A673 (cell line): ENCODE measurements around the gene FOXF1. TPM values are rescaled to one million over a fixed set of nuclear protein-coding genes. Genes with fewer than 3 reads are reported as not detected.

Source experiments
- BruUV-seq: library from RNA; stranded (reverse); fragments of 400-500 nt; replicated peaks from 2 replicates; lab custom pipeline; 2021; lab: Mats Ljungman, UMichigan
- CTCF ChIA-PET: fragments of 300-600 bp; sonication (Branson Sonifier 250); formaldehyde crosslinking; loops from one replicate; lab custom pipeline; 2022; ENCODE audit warnings: antibody characterized with exemption; lab: Charles Lee
- POLR2A ChIA-PET: fragments of 300-600 bp; sonication (Branson Sonifier 250); formaldehyde crosslinking; loops from one replicate; lab custom pipeline; 2022; ENCODE audit warnings: antibody characterized with exemption; ENCODE audit not compliant: low non-redundant PET; lab: Charles Lee
- DNase-seq: peaks from one replicate; pipeline ENCODE4 v3.0.0-alpha.2; 2015; ENCODE audit warnings: low spot score
- H3K27ac ChIP-seq: fragments of 200-600 bp; sonication (generic); 2 replicates; pipeline ENCODE4 v1.5.1; 2016; ENCODE audit warnings: mixed run types, low read depth, mild to moderate bottlenecking, mixed read lengths, antibody characterized with exemption, low read length; ENCODE audit not compliant: poor library complexity, severe bottlenecking
- H3K27me3 ChIP-seq: fragments of 200-600 bp; sonication (generic); replicated peaks from 2 replicates; pipeline ENCODE4 v1.6.1; 2017; ENCODE audit warnings: mixed run types, low read depth, mild to moderate bottlenecking, mixed read lengths, antibody characterized with exemption, low read length; ENCODE audit not compliant: insufficient read depth, poor library complexity
- H3K36me3 ChIP-seq: fragments of 200-600 bp; sonication (generic); 2 replicates; pipeline ENCODE4 v1.6.1; 2016; ENCODE audit warnings: mixed run types, mild to moderate bottlenecking, mixed read lengths, antibody characterized with exemption, low read length; ENCODE audit not compliant: insufficient read depth, poor library complexity, severe bottlenecking
- H3K4me1 ChIP-seq: fragments of 200-600 bp; sonication (generic); 2 replicates; pipeline ENCODE4 v1.6.1; 2017; ENCODE audit warnings: mixed run types, mild to moderate bottlenecking, mixed read lengths, antibody characterized with exemption, low read length; ENCODE audit not compliant: insufficient read depth, poor library complexity, severe bottlenecking
- H3K4me3 ChIP-seq: fragments of 200-600 bp; sonication (generic); 2 replicates; pipeline ENCODE4 v1.5.1; 2016; ENCODE audit warnings: low read depth, mixed run types, mild to moderate bottlenecking, mixed read lengths, low read length; ENCODE audit not compliant: poor library complexity, severe bottlenecking
- H3K9me3 ChIP-seq: fragments of 200-600 bp; sonication (generic); 2 replicates; pipeline ENCODE4 v1.6.1; 2016; ENCODE audit warnings: mixed run types, low read depth, mild to moderate bottlenecking, mixed read lengths, antibody characterized with exemption, low read length; ENCODE audit not compliant: poor library complexity, severe bottlenecking
- EZH2 ChIP-seq: fragments of 200-600 bp; sonication (generic); IDR thresholded peaks from 2 replicates; pipeline ENCODE4 v1.6.1; 2017; ENCODE audit warnings: borderline replicate concordance, low read depth, mild to moderate bottlenecking, mixed read lengths, antibody characterized with exemption, low read length; ENCODE audit not compliant: poor library complexity, severe bottlenecking
- intact Hi-C: fragments of 100-400 bp; cut with micrococcal nuclease; formaldehyde crosslinking; loops from one replicate; pipeline ENCODE4 v1.10.0; 2022; ENCODE audit not compliant: unreplicated experiment
- total RNA-seq: library from RNA; stranded (reverse); gene quantifications from 2 replicates; pipeline ENCODE4 v1.2.3, GENCODE V29; 2021
- TF ChIP-seq, protein P1 (sequence below): fragments of 300-800, 200-600 bp; sonication (generic); conservative IDR thresholded peaks from 2 replicates; pipeline ENCODE4 v1.5.1; 2017; ENCODE audit warnings: low read depth, mild to moderate bottlenecking, antibody characterized with exemption, low read length, moderate library complexity, mixed read lengths

Gene FOXF1
- total RNA-seq, 1 experiment from 2014 or later = not detected

DNA sequence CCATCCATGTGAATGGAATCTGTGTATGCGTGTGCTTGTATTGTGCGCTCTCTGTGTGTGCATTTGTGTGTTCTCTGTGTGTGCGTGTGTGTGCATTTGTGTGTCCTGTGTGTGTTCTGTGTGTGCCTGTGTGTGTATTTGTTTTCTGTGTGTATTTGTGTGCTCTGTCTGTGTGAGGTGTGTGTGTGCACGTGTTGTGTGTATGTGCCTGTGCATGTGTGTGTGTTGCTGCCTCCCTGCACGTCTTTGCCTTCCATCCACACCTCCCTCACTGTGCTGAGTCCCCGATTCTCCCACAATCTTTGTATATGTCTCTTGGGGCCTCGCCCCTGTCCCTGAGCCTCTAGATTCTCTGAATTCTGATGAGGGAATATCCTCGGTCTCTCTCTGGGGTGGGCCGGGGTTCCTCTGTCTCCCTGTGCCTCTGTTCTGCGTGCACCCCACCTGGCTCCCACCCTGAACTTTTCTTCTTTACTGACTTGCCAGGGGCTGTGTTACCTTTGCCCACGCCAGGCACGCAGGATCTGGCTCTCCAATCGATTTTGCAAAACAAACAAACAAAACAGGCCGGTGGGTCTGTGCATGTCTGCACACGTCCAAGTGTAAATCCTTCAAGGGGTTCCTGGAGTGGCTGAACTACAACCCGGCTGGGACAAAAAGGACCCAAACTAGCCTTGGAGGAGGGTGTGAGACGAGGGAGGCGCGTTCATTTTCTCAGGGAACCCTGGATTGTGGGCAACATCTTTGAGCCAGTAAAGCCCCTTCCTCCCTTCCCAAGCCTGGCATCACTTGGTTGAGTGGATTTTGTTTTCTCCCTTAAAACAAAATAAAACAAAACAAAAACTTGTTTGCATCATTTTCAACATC lies 8.1 kb upstream of the FOXF1 start:
- BruUV-seq = no TSS peak
- Histone ChIP-seq H3K27ac (no peak overlapping the region), H3K36me3 (no peaks in the 10 kb centered on the region), H3K4me3 (no peak overlapping the region), H3K27me3 (peaks cover 100% of the 10 kb centered on the region), H3K4me1 (no peaks in the 10 kb centered on the region), H3K9me3 (no peaks in the 10 kb centered on the region)
- intact Hi-C loops = no loop called here
- TF ChIP-seq, protein P1, sequence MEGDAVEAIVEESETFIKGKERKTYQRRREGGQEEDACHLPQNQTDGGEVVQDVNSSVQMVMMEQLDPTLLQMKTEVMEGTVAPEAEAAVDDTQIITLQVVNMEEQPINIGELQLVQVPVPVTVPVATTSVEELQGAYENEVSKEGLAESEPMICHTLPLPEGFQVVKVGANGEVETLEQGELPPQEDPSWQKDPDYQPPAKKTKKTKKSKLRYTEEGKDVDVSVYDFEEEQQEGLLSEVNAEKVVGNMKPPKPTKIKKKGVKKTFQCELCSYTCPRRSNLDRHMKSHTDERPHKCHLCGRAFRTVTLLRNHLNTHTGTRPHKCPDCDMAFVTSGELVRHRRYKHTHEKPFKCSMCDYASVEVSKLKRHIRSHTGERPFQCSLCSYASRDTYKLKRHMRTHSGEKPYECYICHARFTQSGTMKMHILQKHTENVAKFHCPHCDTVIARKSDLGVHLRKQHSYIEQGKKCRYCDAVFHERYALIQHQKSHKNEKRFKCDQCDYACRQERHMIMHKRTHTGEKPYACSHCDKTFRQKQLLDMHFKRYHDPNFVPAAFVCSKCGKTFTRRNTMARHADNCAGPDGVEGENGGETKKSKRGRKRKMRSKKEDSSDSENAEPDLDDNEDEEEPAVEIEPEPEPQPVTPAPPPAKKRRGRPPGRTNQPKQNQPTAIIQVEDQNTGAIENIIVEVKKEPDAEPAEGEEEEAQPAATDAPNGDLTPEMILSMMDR = no peak
- TF ChIP-seq EZH2 = peak; percentile 62
- ChIA-PET CTCF (interaction anchor here (1.3 kb wide), 1 partner anchor 16 kb away, joined by 4 read pairs; no protein-coding TSS in a partner anchor), POLR2A (no interaction called here)
- DNase-seq = no peak

DNA sequence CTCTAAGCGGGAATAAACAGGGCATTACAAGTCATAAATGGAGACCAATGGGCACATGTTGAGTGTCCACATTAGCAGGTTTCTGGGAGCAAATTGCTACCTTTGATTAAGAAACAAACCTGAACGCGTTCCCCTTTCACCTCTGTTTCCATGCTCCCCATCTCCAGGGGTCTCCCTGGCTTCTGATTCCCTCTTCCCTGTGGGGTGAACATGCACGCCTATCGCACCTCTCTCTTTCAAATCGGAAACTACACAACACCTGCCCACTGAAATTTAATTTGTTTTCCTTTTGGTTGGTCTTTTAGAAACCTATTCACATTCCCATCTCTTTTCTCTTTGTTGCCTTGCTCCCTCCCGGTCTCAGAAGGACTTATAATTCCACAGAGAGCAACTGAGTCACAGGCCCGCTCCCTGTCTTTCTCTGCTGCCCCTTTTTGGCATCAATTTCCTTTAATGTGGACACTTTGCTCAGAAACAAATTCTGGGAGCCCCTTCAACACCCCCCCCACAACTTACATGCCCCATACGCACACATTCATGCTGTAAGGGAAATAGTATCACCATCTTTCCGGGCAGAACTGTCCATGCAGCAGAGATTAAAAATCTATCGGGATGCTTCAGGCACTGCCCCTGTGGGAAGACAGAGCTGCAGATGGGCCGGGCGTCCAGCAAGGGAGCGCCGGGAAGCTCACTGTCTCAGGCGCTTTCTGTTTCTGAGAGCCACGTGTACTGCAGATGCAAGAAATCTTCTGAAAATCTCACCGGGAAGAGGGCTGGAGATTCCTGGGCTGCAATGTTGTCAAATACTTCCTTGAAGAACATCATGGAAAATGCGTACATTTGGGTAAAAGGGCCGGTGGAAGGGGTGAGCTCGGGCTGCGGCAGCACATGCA lies 7.2 kb upstream of the FOXF1 start:
- intact Hi-C loops = no loop called here
- H3K27me3 ChIP-seq = peaks cover 100% of the 10 kb centered on the region
- TF ChIP-seq, protein P1 = no peak
- peak; percentile 84 for TF ChIP-seq EZH2
- POLR2A ChIA-PET = no interaction called here
- BruUV-seq = no TSS peak
- no peak overlapping the region for H3K4me3 ChIP-seq
- H3K36me3 ChIP-seq = no peaks in the 10 kb centered on the region
- no peaks in the 10 kb centered on the region for H3K9me3 ChIP-seq
- no peak overlapping the region for H3K27ac ChIP-seq
- DNase-seq = no peak
- CTCF ChIA-PET = no interaction called here
- H3K4me1 ChIP-seq = no peaks in the 10 kb centered on the region

- no peaks in the 10 kb centered on the region for H3K36me3 ChIP-seq
- CTCF ChIA-PET = no interaction called here
- no peak for DNase-seq
- no peak overlapping the region for H3K27ac ChIP-seq
- H3K4me1 ChIP-seq = no peaks in the 10 kb centered on the region
- no TSS peak for BruUV-seq
- H3K9me3 ChIP-seq = no peaks in the 10 kb centered on the region
- intact Hi-C loops = no loop called here
- TF ChIP-seq, protein P1 = no peak
- no peak for TF ChIP-seq EZH2
- H3K4me3 ChIP-seq = no peak overlapping the region
- POLR2A ChIA-PET = no interaction called here
- peaks cover 100% of the 10 kb centered on the region for H3K27me3 ChIP-seq
Observed at GRCh38 chr16:86503830-86504229, 6.5 kb upstream of the FOXF1 start.
